C4-2B (cell line): ENCODE results near the gene INS.

ENCODE experiments used
- CTCF ChIP-seq: fragments of 450-650 bp; conservative IDR thresholded peaks from 2 replicates; pipeline ENCODE4 v1.5.1; 2017; ENCODE audit warnings: mild to moderate bottlenecking
- ZFX ChIP-seq: fragments of 450-650 bp; IDR thresholded peaks from 2 replicates; pipeline ENCODE4 v1.6.1; 2017

DNA sequence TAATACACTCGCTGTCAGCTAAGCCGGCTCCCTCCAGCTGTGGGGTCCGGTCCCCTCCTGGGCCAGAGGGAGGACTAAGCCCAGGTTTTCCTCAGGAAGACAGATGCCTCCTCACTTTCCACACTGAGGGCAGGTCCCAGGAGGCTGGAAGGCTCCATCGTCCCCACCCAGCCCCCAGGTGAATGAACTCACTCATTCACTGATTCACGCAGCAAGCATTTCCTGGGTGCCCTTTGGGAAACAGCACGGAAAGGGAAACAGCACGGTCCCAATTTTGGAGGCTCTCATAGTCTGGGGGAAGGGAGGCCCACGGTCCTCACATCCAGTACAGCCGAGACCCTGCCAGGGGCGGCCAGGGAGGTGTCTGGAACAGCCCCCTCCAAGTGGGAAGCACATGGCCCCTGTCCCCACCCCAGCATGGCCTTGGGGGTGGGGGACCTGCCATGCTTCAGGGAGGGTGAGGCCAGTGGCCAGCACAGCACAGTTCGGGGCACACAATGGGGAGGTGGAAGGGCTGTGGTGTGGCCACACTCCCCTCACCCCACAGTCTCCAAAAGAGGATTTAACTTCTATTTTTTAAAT lies 19.9 kb upstream of the INS start:
- TF ChIP-seq CTCF = no peak
- TF ChIP-seq ZFX = no peak
